Erythroblast (primary cell): ENCODE measurements around the gene ATXN8OS.

ENCODE experiments used
- DNase-seq, 2 experiments: peaks; one replicate each; lab custom pipeline; 2025; lab: John Stamatoyannopoulos, UW
- GATA1 ChIP-seq: IDR thresholded peaks from 2 replicates; pipeline ENCODE4 v1.6.1; 2011; ENCODE audit warnings: low read depth, mild to moderate bottlenecking, control low read depth, low read length, moderate library complexity
- POLR2A ChIP-seq: IDR thresholded peaks from 2 replicates; pipeline ENCODE4 v1.6.1; 2011; ENCODE audit warnings: mild to moderate bottlenecking, low read length

ATXN8OS gene

GRCh38 chr13:70170689-70171088, 63.1 kb downstream of the ATXN8OS start:
- TF ChIP-seq POLR2A (no peak), GATA1 (no peak)

GRCh38 chr13:70171151-70171550, 63.5 kb downstream of the ATXN8OS start:
- TF ChIP-seq GATA1 (no peak), POLR2A (no peak)
- no peak for DNase-seq

More at GRCh38 chr13:70170689-70171088, 63.1 kb downstream of the ATXN8OS start:
- no peak for DNase-seq

- TF ChIP-seq GATA1 (no peak), POLR2A (no peak)
- DNase-seq: no peak
Observed at GRCh38 chr13:70172946-70173597, 65.4 kb downstream of the ATXN8OS start.

- TF ChIP-seq GATA1 (no peak), POLR2A (no peak)
- DNase-seq: no peak
Observed at GRCh38 chr13:70173598-70173959, 66.0 kb downstream of the ATXN8OS start.

- no peak for TF ChIP-seq POLR2A
- TF ChIP-seq GATA1: no peak
- no peak for DNase-seq
Observed at GRCh38 chr13:70178346-70178745, 70.7 kb downstream of the ATXN8OS start.
